Left ventricle myocardium inferior (tissue), 1 donor: ENCODE results near the gene RAB4A. TPM values are rescaled to one million over a fixed set of nuclear protein-coding genes. Genes with fewer than 3 reads are reported as not detected.

Source experiments
- DNase-seq: peaks from one replicate; pipeline ENCODE4 v3.0.0-alpha.2; 2020
- H3K27ac ChIP-seq: fragments of 200-600 bp; replicated peaks from 2 replicates; pipeline ENCODE4 v1.8.0; 2021
- H3K27me3 ChIP-seq: fragments of 200-600 bp; 2 replicates; pipeline ENCODE4 v1.8.0; 2021; ENCODE audit warnings: low read depth
- H3K36me3 ChIP-seq: fragments of 200-600 bp; 2 replicates; pipeline ENCODE4 v1.8.0; 2021
- H3K4me1 ChIP-seq: fragments of 200-600 bp; 2 replicates; pipeline ENCODE4 v1.8.0; 2021
- H3K4me3 ChIP-seq: fragments of 200-600 bp; 2 replicates; pipeline ENCODE4 v1.8.0; 2021; ENCODE audit warnings: mild to moderate bottlenecking, moderate library complexity
- H3K9me3 ChIP-seq: fragments of 200-600 bp; replicated peaks from 2 replicates; pipeline ENCODE4 v1.8.0; 2021
- intact Hi-C: fragments of 100-400 bp; cut with micrococcal nuclease; formaldehyde crosslinking; loops from one replicate; pipeline ENCODE4 v1.11.0; 2022
- total RNA-seq: library from RNA; stranded (reverse); fragmentation: NEBNext Ultra II Directional; extraction: Animal tissue kit (Norgen Biotek cat#: 25700); gene quantifications from one replicate; pipeline ENCODE4 v1.2.1, GENCODE V29; 2021
- TF ChIP-seq, protein P1 (sequence below): fragments of 200-600 bp; IDR thresholded peaks from 2 replicates; pipeline ENCODE4 v1.8.0; 2021; ENCODE audit warnings: antibody characterized with exemption, mild to moderate bottlenecking, borderline replicate concordance
- donor health status: DM: no; HTN: yes; CAD: no; lungs with severe emphysema.

Gene RAB4A
- total RNA-seq, 1 donor from 2014 or later, result 132 TPM

GRCh38 chr1:229275005-229275404 is 4.1 kb downstream of the RAB4A start:
- H3K4me1 ChIP-seq, result peaks cover 81% of the 10 kb centered on the region
- H3K4me3 ChIP-seq, result no peak overlapping the region
- H3K36me3 ChIP-seq, result no peaks in the 10 kb centered on the region
- H3K9me3 ChIP-seq, result no peaks in the 10 kb centered on the region
- DNase-seq, result no peak
- intact Hi-C loops, result no loop called here
- no peaks in the 10 kb centered on the region for H3K27me3 ChIP-seq
- TF ChIP-seq, protein P1, sequence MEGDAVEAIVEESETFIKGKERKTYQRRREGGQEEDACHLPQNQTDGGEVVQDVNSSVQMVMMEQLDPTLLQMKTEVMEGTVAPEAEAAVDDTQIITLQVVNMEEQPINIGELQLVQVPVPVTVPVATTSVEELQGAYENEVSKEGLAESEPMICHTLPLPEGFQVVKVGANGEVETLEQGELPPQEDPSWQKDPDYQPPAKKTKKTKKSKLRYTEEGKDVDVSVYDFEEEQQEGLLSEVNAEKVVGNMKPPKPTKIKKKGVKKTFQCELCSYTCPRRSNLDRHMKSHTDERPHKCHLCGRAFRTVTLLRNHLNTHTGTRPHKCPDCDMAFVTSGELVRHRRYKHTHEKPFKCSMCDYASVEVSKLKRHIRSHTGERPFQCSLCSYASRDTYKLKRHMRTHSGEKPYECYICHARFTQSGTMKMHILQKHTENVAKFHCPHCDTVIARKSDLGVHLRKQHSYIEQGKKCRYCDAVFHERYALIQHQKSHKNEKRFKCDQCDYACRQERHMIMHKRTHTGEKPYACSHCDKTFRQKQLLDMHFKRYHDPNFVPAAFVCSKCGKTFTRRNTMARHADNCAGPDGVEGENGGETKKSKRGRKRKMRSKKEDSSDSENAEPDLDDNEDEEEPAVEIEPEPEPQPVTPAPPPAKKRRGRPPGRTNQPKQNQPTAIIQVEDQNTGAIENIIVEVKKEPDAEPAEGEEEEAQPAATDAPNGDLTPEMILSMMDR, result no peak
- H3K27ac ChIP-seq, result no peak overlapping the region

DNA sequence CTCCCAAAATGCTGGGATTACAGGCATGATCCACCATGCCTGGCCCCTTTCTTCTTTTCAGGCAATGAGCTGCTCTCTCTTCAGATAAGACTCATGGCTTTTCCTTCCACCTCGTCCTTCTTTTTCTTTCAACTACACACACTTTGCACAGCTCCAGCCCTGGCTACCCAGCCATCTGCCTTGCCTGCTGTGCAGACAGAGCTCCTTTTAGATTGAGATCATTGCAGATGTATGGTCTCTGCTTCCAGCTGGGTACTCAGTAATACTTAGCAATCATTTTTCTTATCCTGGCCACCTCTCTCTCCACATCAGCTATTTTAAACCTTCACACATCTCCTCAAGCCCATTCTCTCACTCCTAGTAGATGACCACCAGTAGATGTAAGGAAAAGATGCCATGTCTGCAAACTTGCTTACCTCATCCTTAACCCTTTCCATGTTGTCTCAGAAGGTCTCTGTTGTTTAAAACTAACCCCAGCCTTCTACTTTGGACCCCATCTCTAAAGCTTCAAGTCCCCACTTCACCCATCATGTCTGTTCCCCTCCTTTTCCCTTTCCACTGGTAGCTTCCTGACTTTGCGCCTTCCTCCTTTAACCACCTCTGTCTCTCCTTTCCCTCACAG is 7.3 kb downstream of the RAB4A start:
- H3K9me3 ChIP-seq, result no peaks in the 10 kb centered on the region
- no peak for DNase-seq
- H3K27me3 ChIP-seq, result no peaks in the 10 kb centered on the region
- no peak overlapping the region for H3K27ac ChIP-seq
- intact Hi-C loops, result no loop called here
- TF ChIP-seq, protein P1, result no peak
- H3K4me3 ChIP-seq, result no peak overlapping the region
- H3K4me1 ChIP-seq, result peaks cover 76% of the 10 kb centered on the region
- H3K36me3 ChIP-seq, result no peaks in the 10 kb centered on the region

- DNase-seq, result no peak
- intact Hi-C loops, result no loop called here
- no peaks in the 10 kb centered on the region for H3K27me3 ChIP-seq
- no peak overlapping the region for H3K27ac ChIP-seq
- H3K4me3 ChIP-seq, result no peak overlapping the region
- TF ChIP-seq, protein P1, result no peak
- H3K36me3 ChIP-seq, result no peaks in the 10 kb centered on the region
- H3K9me3 ChIP-seq, result no peaks in the 10 kb centered on the region
- H3K4me1 ChIP-seq, result peaks cover 70% of the 10 kb centered on the region
Measured at GRCh38 chr1:229279242-229279641, 8.3 kb downstream of the RAB4A start.

DNA sequence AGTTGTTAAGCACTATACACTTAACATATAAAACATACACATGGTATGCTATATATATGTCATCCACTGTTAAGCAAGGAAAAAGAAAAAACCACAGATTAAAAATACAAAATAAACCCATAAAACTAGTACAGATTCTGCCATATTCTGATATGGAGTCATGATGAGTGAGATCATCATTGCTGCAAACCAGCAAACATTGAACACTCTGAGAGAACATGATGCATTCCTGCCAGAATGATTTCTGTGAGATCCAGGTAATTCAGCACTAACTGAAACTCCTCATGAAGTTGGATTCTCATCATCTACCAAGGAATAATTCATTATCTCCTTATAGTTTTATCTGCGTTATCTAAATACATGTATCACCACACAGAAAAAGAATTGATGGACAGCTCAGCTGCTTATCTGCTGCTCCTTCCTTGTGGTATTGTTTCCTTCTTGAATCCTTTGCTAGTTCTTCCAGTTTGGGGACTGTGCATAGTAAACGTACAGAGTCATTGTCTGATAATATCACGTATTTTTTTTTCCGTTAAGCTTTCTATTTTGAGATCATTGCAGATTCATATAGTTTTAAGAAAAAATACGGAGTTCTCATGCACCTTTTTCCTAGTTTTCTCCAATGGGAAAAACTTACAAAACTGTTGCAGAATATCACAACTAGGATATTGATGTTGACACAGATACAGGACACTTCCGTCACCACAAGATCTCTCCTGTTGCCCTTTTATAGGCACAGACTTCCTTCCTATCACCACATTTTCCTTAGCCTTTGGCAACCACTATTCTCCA is 9.3 kb downstream of the RAB4A start:
- DNase-seq, result no peak
- intact Hi-C loops, result no loop called here
- Histone ChIP-seq H3K27ac (no peak overlapping the region), H3K4me1 (peaks cover 65% of the 10 kb centered on the region), H3K36me3 (no peaks in the 10 kb centered on the region), H3K27me3 (no peaks in the 10 kb centered on the region), H3K4me3 (no peak overlapping the region), H3K9me3 (no peaks in the 10 kb centered on the region)
- TF ChIP-seq, protein P1, result no peak

GRCh38 chr1:229280921-229281320 is 10.0 kb downstream of the RAB4A start:
- TF ChIP-seq, protein P1, result no peak

More at GRCh38 chr1:229280921-229281320, 10.0 kb downstream of the RAB4A start:
- Histone ChIP-seq H3K9me3 (no peaks in the 10 kb centered on the region), H3K4me1 (peaks cover 66% of the 10 kb centered on the region), H3K4me3 (no peak overlapping the region), H3K27ac (no peak overlapping the region), H3K36me3 (no peaks in the 10 kb centered on the region), H3K27me3 (no peaks in the 10 kb centered on the region)
- intact Hi-C loops, result no loop called here
- DNase-seq, result no peak
